GM21529 (cell line): ENCODE results near the gene AMFR.

Experiments
- ATAC-seq: cut with Tn5 transposase; IDR thresholded peaks from one replicate; pipeline ENCODE4 v1.9.1; 2021; ENCODE audit not compliant: unreplicated experiment

The AMFR gene

DNA sequence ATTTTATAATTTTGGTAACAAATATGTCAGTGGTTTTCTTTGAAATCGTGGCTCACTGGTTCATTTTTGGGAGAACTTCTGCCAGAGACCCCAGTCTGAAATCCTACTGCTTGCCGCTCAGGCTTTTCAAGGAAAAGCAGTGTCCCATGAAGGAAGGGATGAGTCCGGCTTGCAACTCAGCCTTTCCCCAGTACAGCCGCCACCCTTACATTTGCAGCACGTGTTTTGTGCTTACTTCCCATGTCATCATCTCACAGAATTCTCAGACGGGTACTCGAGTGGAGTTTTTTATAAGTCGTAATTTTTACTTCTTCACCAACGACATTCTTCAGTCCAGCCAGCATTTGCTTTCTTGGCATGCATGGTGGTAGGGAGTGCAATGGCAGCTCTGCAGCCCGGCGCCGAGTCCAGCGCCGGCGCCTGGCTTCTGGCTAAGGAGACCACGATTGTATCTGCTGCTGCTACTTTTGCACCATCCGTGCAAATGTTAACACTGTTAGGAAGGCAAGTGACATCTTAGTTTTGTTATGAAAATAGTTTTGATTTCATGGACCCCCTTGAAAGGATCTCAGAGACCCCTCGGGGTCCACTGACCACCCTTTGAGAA lies 111.0 kb downstream of the AMFR start:
- ATAC-seq = no peak

- ATAC-seq = no peak
Observed at GRCh38 chr16:56312556-56312955, 112.8 kb downstream of the AMFR start.

- no peak for ATAC-seq
Observed at GRCh38 chr16:56312028-56312300, 113.4 kb downstream of the AMFR start.
